ENCODE measurements around the gene NHLH1. TPM values are rescaled to one million over a fixed set of nuclear protein-coding genes. Genes with fewer than 3 reads are reported as not detected.

Gene NHLH1
- total and polyA plus RNA-seq, 2 donors (not counting 3 experiments of a cell fraction or from before 2014, with no cell fraction given), result 0.46 TPM

- no peak overlapping the region for H3K27ac ChIP-seq (ENCODE audit: insufficient read depth, low read depth, low read length)
- CTCF ChIA-PET, result interaction anchor here (0.7 to 8.9 kb wide), 2 partner anchors 19 to 59 kb away, joined by 3 to 100 read pairs; no protein-coding TSS in a partner anchor
Observed at GRCh38 chr1:160357286-160358002, 9.4 kb upstream of the NHLH1 start.

More at GRCh38 chr1:160357286-160358002, 9.4 kb upstream of the NHLH1 start:
- no peaks in the 10 kb centered on the region for H3K9me1 ChIP-seq (replicated peaks; ENCODE audit: control insufficient read depth, extremely low read depth, insufficient read depth, low read length)
- no peaks in the 10 kb centered on the region for H3K9me3 ChIP-seq (replicated peaks; ENCODE audit: control insufficient read depth, insufficient read depth, low read length)
- no peaks in the 10 kb centered on the region for H3K27me3 ChIP-seq (ENCODE audit: control insufficient read depth in 2 of 2, insufficient read depth in 2 of 2, low read length in 2 of 2)
- H3K79me2 ChIP-seq (ENCODE audit: control insufficient read depth, insufficient read depth, low read length), result no peaks in the 10 kb centered on the region
- peaks cover 2% of the 10 kb centered on the region for H4K20me1 ChIP-seq (replicated peaks; ENCODE audit: control insufficient read depth, extremely low read depth, insufficient read depth, low read length)
- peaks cover 20 to 52% of the 10 kb centered on the region in 2 experiments for H3K36me3 ChIP-seq (ENCODE audit: control insufficient read depth in 2 of 2, extremely low read depth in 1 of 2, insufficient read depth in 2 of 2, low read length in 2 of 2)
- no peak for FAIRE-seq
- no peak overlapping the region for H2AFZ ChIP-seq (ENCODE audit: low read depth, low read length)
- H3K4me2 ChIP-seq (ENCODE audit: insufficient read depth, low read length), result no peak overlapping the region
- H3K4me3 ChIP-seq (replicated peaks in 1 of 3; ENCODE audit: insufficient read depth in 1 of 3, low read depth in 1 of 3, low read length in 3 of 3), result no peak overlapping the region
- TF ChIP-seq JUN (IDR thresholded peaks at IDR 0.05; ENCODE audit: borderline replicate concordance, insufficient read depth, insufficient read length, low read depth) (no peak), POLR2AphosphoS5 (IDR thresholded peaks at IDR 0.05; ENCODE audit: insufficient read depth, low read depth, low read length) (no peak), CTCF (IDR thresholded peaks at IDR 0.05; ENCODE audit: extremely low read depth in 1 of 2, insufficient read depth in 1 of 2, low read depth in 1 of 2, low read length in 2 of 2) (no peak), MYC (IDR thresholded peaks at IDR 0.05; ENCODE audit: low read depth, low read length) (no peak), EZH2 (IDR thresholded peaks at IDR 0.05; ENCODE audit: borderline replicate concordance, low read depth, low read length, severe bottlenecking) (no peak), MAX (IDR thresholded peaks at IDR 0.05; ENCODE audit: insufficient read depth, insufficient read length) (no peak), FOS (IDR thresholded peaks at IDR 0.05; ENCODE audit: borderline replicate concordance, insufficient read depth, low read length) (no peak), POLR2A (IDR thresholded peaks at IDR 0.05; ENCODE audit: low read depth, low read length) (no peak), GATA2 (IDR thresholded peaks at IDR 0.05; ENCODE audit: insufficient read depth, insufficient read length, low read depth, low read length) (no peak)
- no peak overlapping the region for H3K9ac ChIP-seq (replicated peaks; ENCODE audit: extremely low read depth, insufficient read depth, low read length)
- H3K4me1 ChIP-seq (ENCODE audit: control insufficient read depth, extremely low read depth, insufficient read depth, low read length), result no peaks in the 10 kb centered on the region
- dilution Hi-C loops (cut with MboI; ENCODE audit: extremely low pct_ligation_motif_present, low sequenced_read_pairs), result no loop called here
- BruUV-seq (replicated peaks), result no TSS peak
- intact Hi-C loops (cut with micrococcal nuclease), result no loop called here
- no peak for DNase-seq (ENCODE audit: low read depth, low spot score)
- POLR2A ChIA-PET, result no interaction called here

Measured in endothelial cell of umbilical vein (primary cell).